ENCODE data around the gene CCSER1. TPM values are rescaled to one million over a fixed set of nuclear protein-coding genes. Genes with fewer than 3 reads are reported as not detected.
"Not testable (repeated sequence)": the region's sequence is repeated elsewhere in the genome, so short reads cannot be mapped to it uniquely, and the experiment has no call there.

The CCSER1 gene
- total RNA-seq, 2 donors from 2014 or later: 1.5 to 2.7 TPM

DNA sequence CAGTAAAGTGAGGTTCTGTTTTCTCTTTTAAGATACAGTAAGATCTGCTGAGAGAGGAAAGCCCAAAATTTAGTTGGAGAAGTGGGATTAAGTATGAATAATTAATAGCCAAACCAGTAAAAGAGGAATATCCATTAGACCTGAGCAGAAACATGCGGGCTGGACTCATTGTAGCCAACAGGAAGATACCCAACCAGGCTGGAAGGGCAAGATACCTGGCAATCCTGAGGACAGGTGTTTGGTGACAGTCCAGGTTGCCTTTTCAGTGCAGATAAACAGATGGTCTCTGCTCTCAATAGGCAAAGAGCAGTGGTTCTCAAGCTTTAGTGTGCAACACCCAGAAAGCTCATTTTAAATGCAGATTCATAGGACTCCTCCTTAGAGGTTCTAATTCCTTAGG, 1195.8 kb downstream of the CCSER1 start:
- no peak for DNase-seq (ENCODE audit: low spot score)
- TF ChIP-seq, protein P1, sequence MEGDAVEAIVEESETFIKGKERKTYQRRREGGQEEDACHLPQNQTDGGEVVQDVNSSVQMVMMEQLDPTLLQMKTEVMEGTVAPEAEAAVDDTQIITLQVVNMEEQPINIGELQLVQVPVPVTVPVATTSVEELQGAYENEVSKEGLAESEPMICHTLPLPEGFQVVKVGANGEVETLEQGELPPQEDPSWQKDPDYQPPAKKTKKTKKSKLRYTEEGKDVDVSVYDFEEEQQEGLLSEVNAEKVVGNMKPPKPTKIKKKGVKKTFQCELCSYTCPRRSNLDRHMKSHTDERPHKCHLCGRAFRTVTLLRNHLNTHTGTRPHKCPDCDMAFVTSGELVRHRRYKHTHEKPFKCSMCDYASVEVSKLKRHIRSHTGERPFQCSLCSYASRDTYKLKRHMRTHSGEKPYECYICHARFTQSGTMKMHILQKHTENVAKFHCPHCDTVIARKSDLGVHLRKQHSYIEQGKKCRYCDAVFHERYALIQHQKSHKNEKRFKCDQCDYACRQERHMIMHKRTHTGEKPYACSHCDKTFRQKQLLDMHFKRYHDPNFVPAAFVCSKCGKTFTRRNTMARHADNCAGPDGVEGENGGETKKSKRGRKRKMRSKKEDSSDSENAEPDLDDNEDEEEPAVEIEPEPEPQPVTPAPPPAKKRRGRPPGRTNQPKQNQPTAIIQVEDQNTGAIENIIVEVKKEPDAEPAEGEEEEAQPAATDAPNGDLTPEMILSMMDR (IDR thresholded peaks at IDR 0.05): no peak
- no peaks in the 10 kb centered on the region for H3K36me3 ChIP-seq
- ATAC-seq (ENCODE audit: insufficient number of reproducible peaks, low FRiP score, low read depth): no peak
- peaks cover 0 to 9% of the 10 kb centered on the region in 2 donors for H3K4me1 ChIP-seq (ENCODE audit: control insufficient read depth in 1 of 2, low read depth in 2 of 2)
- H3K9me3 ChIP-seq: peaks cover 4% of the 10 kb centered on the region
- H3K4me3 ChIP-seq: no peak overlapping the region
- H3K27ac ChIP-seq: no peak overlapping the region
- no peaks in the 10 kb centered on the region for H3K27me3 ChIP-seq (replicated peaks; ENCODE audit: insufficient read depth)

DNA sequence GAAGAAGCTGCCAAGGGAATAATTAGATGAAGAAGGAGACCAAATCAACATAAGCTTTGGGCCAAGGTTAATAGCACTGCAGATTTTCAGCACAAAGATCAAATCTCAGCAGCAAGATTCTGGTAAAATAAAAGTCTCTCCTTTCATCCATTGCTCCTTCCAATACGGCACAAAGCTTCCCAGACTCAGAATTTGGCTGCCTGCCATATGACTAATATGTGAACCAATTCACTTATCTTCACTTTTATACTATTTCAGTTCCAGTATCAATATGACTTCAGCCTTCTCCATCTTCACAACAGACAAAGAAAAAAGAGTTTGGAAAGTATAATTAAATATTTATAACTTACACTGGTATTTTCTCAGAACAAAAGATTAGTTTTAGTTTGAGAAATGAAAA, 1198.3 kb downstream of the CCSER1 start:
- Histone ChIP-seq H3K27me3 (replicated peaks; ENCODE audit: insufficient read depth) (no peaks in the 10 kb centered on the region), H3K4me3 (no peak overlapping the region), H3K9me3 (peaks cover 4% of the 10 kb centered on the region), H3K4me1 (ENCODE audit: control insufficient read depth in 1 of 2, low read depth in 2 of 2) (peaks cover 0 to 9% of the 10 kb centered on the region in 2 donors), H3K27ac (no peak overlapping the region), H3K36me3 (no peaks in the 10 kb centered on the region)
- TF ChIP-seq, protein P1 (IDR thresholded peaks at IDR 0.05): no peak
- DNase-seq (ENCODE audit: low spot score) (peak; percentile 7), ATAC-seq (ENCODE audit: insufficient number of reproducible peaks, low FRiP score, low read depth) (no peak)

DNA sequence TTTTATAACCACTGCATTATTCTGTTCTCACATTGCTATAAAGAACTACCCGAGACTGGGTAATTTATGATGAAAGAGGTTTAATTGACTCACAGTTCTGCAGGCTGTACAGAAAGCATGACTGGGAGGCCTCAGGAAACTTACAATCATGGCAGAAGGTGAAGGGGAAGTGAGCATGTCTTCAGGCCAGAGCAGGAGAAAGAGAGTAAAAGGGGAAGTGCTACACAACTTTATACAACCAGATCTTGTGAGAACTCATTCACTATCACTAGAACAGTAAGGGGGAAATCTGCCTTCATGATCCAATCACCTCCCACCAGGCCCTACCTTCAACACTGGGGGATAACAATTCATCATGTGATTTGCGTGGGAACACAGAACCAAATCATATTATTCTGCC, 1199.0 kb downstream of the CCSER1 start:
- H3K27me3 ChIP-seq (replicated peaks; ENCODE audit: insufficient read depth); H3K9me3 ChIP-seq; H3K36me3 ChIP-seq; DNase-seq (ENCODE audit: low spot score); H3K4me3 ChIP-seq; H3K4me1 ChIP-seq (ENCODE audit: control insufficient read depth in 1 of 2, low read depth in 2 of 2); H3K27ac ChIP-seq; ATAC-seq (ENCODE audit: insufficient number of reproducible peaks, low FRiP score, low read depth): not testable (repeated sequence)

DNA sequence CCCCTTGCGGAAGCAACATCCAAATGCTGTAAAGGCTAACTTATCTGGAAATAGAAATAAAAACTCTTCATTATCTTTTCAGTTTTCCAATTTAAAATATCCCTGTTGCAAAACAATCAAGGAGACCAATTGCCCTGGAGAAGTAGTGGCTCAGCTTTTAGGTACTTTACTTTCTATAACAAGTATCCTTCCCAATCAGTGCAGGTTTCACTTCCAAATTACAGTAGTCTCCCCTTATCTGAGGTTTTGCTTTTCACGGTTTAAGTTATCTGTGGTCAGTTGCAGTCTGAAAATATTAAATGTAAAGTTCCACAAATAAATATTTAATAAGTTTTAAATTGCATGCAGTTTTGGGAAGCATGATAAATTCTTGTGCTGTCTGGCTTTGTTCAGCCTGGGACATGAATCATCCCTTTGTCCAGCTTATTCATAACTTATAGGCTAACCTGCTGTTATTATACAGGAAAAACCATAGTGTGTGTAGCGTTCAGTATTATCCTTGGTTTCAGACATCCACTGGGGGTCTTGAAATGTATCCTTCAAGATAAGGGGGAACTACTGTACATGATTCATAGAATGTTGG, 1203.5 kb downstream of the CCSER1 start:
- no peak overlapping the region for H3K27ac ChIP-seq
- TF ChIP-seq, protein P1 (IDR thresholded peaks at IDR 0.05): no peak

DNA sequence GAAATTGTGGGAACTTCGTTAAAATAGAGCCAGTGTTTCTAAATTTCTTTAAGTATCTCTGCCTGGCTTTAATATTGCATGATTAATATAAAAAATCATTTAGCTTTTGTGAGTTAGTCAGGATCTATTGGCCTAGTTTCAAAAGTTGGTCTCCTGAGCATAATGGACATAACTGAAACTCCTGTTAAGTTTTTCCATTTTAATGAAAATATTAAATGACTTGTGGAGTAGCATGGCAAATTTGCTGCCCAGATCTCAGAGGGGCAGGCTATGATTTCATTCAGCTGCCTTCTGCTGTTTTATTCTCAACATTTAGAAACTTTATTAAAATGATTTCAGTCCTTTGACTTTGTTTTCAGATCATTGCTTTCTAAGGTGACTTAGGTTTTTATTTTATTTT, 1213.6 kb downstream of the CCSER1 start:
- ATAC-seq (ENCODE audit: insufficient number of reproducible peaks, low FRiP score, low read depth) (no peak), DNase-seq (ENCODE audit: low spot score) (no peak)
- TF ChIP-seq, protein P1 (IDR thresholded peaks at IDR 0.05): no peak
- Histone ChIP-seq H3K4me1 (ENCODE audit: control insufficient read depth in 1 of 2, low read depth in 2 of 2) (no peaks in the 10 kb centered on the region), H3K36me3 (no peaks in the 10 kb centered on the region), H3K27ac (no peak overlapping the region), H3K27me3 (replicated peaks; ENCODE audit: insufficient read depth) (no peaks in the 10 kb centered on the region), H3K4me3 (no peak overlapping the region), H3K9me3 (no peaks in the 10 kb centered on the region)

More for the DNA sequence above, 1203.5 kb downstream of the CCSER1 start:
- no peak overlapping the region for H3K4me3 ChIP-seq
- no peak for ATAC-seq (ENCODE audit: insufficient number of reproducible peaks, low FRiP score, low read depth)
- H3K4me1 ChIP-seq (ENCODE audit: control insufficient read depth in 1 of 2, low read depth in 2 of 2): peaks cover 0 to under 1% of the 10 kb centered on the region in 2 donors
- no peaks in the 10 kb centered on the region for H3K36me3 ChIP-seq
- peaks cover 4% of the 10 kb centered on the region for H3K9me3 ChIP-seq
- no peak for DNase-seq (ENCODE audit: low spot score)
- no peaks in the 10 kb centered on the region for H3K27me3 ChIP-seq (replicated peaks; ENCODE audit: insufficient read depth)

DNA sequence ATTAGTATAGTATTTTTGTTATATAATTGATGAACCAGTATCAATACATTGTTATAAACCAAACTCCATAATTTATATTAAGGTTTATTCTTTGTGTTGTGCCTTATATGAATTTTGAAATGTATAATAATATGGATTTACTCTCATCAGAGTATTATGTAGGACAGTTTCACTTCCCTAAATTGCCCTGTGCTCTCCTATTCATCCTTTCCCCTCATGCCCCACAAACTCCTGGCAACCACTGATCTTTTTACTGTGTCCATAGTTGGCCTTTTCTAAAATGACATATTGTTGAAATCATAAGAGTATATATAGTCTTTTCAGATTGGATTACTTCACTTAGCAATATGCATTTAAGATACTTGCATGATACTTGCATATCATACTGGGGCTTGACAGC, 1218.4 kb downstream of the CCSER1 start:
- TF ChIP-seq, protein P1 (IDR thresholded peaks at IDR 0.05): no peak
- ATAC-seq (ENCODE audit: insufficient number of reproducible peaks, low FRiP score, low read depth): no peak
- H3K9me3 ChIP-seq: no peaks in the 10 kb centered on the region

DNA sequence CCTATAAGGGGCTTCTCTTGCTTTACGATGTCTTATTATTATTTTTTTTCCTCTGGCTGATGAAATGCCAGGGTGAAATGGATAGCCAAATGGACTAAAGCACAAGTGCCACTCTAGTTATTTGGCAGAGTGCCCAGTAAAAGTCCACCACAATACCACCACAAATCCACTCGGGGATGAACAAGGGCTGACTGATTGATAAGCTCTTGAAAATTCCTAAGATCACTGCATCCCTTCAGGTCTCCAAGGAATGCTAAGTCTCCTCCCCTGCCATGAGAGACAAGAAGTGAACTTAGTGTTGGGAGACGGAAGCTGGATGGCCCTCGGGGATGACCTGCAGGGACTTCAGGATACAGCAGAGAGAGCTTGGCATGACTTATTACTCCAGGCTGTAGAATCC, 1229.3 kb downstream of the CCSER1 start:
- not testable (repeated sequence) for ATAC-seq (ENCODE audit: insufficient number of reproducible peaks, low FRiP score, low read depth); H3K4me3 ChIP-seq; H3K9me3 ChIP-seq; DNase-seq (ENCODE audit: low spot score); H3K36me3 ChIP-seq; H3K27ac ChIP-seq; H3K27me3 ChIP-seq (replicated peaks; ENCODE audit: insufficient read depth); H3K4me1 ChIP-seq (ENCODE audit: control insufficient read depth in 1 of 2, low read depth in 2 of 2)

More for the DNA sequence above, 1218.4 kb downstream of the CCSER1 start:
- no peak for DNase-seq (ENCODE audit: low spot score)
- Histone ChIP-seq H3K27me3 (replicated peaks; ENCODE audit: insufficient read depth) (no peaks in the 10 kb centered on the region), H3K36me3 (no peaks in the 10 kb centered on the region), H3K27ac (no peak overlapping the region), H3K4me3 (no peak overlapping the region), H3K4me1 (ENCODE audit: control insufficient read depth in 1 of 2, low read depth in 2 of 2) (no peaks in the 10 kb centered on the region)

DNA sequence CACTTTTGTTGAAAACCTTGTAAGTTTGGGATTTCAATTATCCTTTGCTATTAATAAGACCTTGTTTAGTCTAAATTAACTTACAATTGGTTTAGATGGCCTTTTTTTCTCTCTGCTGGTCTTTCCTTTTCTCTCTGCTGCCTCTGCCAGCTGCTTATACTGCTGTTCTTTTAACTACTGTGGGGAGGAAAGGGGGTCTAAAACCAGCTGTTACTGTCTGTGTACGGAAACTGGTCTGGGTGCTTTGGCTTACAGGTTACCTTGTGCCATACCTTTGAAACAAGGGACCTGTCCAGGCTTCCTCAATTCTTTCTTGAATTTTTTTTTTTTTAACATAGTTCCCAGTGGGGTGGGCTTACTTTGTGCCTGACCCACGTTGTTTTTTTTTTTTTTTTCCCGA, 1230.8 kb downstream of the CCSER1 start:
- not testable (repeated sequence) for DNase-seq (ENCODE audit: low spot score); H3K4me1 ChIP-seq (ENCODE audit: control insufficient read depth in 1 of 2, low read depth in 2 of 2); H3K27ac ChIP-seq; H3K9me3 ChIP-seq; H3K27me3 ChIP-seq (replicated peaks; ENCODE audit: insufficient read depth); ATAC-seq (ENCODE audit: insufficient number of reproducible peaks, low FRiP score, low read depth); H3K4me3 ChIP-seq; H3K36me3 ChIP-seq

Data from thoracic aorta (tissue), 2 donors.